ENCODE data around the gene TTBK1. TPM values are rescaled to one million over a fixed set of nuclear protein-coding genes. Genes with fewer than 3 reads are reported as not detected.

Gene TTBK1
- total RNA-seq, 4 donors from 2014 or later, result 0.13 TPM; not detected in 3

GRCh38 chr6:43282636-43283513 is 39.6 kb downstream of the TTBK1 start:
- TF ChIP-seq POLR2A (IDR thresholded peaks at IDR 0.05), result no peak
- TF ChIP-seq CTCF (IDR thresholded peaks at IDR 0.05), result no peak

GRCh38 chr6:43283514-43283901 is 40.2 kb downstream of the TTBK1 start:
- H3K27ac ChIP-seq, result no peak overlapping the region
- no peak for TF ChIP-seq CTCF (IDR thresholded peaks at IDR 0.05)
- TF ChIP-seq POLR2A (IDR thresholded peaks at IDR 0.05), result no peak
- H3K36me3 ChIP-seq, result no peaks in the 10 kb centered on the region
- no CpG with 5 or more reads among the region's 18 CpGs for WGBS, 2 donors
- peak overlapping the region in 2 of 4 donors; percentile 20 to 38 for H3K4me3 ChIP-seq
- intact Hi-C loops (cut with DNase I), result no loop called here
- H3K9me3 ChIP-seq, result no peaks in the 10 kb centered on the region
- DNase-seq, result no peak
- H3K4me1 ChIP-seq, result peaks cover 4 to 27% (median 13%) of the 10 kb centered on the region in 3 donors
- peaks cover 0 to 66% (median 0%) of the 10 kb centered on the region in 4 donors for H3K27me3 ChIP-seq

More at GRCh38 chr6:43282636-43283513, 39.6 kb downstream of the TTBK1 start:
- intact Hi-C loops (cut with DNase I), result no loop called here
- WGBS, 2 donors, result 72 to 77% methylated on average over 14 to 17 of the region's 32 CpGs
- Histone ChIP-seq H3K36me3 (no peaks in the 10 kb centered on the region), H3K27me3 (peaks cover 0 to 66% (median 0%) of the 10 kb centered on the region in 4 donors), H3K27ac (no peak overlapping the region), H3K9me3 (no peaks in the 10 kb centered on the region), H3K4me1 (peaks cover 4 to 33% (median 13%) of the 10 kb centered on the region in 3 donors), H3K4me3 (no peak overlapping the region)
- no peak for DNase-seq

DNA sequence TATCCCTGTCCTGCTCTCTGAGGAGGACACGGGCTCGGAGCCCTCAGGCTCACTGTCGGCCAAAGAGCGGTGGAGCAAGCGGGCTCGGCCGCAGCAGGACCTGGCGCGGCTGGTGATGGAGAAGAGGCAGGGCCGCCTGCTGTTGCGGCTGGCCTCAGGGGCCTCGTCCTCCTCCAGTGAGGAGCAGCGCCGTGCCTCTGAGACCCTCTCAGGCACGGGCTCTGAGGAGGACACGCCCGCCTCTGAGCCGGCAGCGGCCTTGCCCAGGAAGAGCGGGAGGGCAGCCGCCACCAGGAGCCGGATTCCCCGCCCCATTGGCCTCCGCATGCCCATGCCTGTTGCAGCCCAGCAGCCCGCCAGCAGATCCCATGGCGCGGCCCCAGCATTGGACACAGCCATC is 40.6 kb downstream of the TTBK1 start:
- intact Hi-C loops (cut with DNase I), result no loop called here
- Histone ChIP-seq H3K4me3 (peak overlapping the region in 2 of 4 donors; percentile 20 to 38), H3K27ac (no peak overlapping the region), H3K9me3 (no peaks in the 10 kb centered on the region), H3K36me3 (no peaks in the 10 kb centered on the region), H3K27me3 (peaks cover 0 to 66% (median 0%) of the 10 kb centered on the region in 4 donors), H3K4me1 (peaks cover 4 to 24% (median 13%) of the 10 kb centered on the region in 3 donors)
- no peak for DNase-seq
- TF ChIP-seq POLR2A (IDR thresholded peaks at IDR 0.05), result no peak
- TF ChIP-seq CTCF (IDR thresholded peaks at IDR 0.05), result no peak
- WGBS, 2 donors, result 39% methylated on average over 15 of the region's 27 CpGs; no CpG with 5 or more reads in 1 of the 2 donors

- peaks cover 0 to 66% (median 0%) of the 10 kb centered on the region in 4 donors for H3K27me3 ChIP-seq
- H3K27ac ChIP-seq, result no peak overlapping the region
- H3K9me3 ChIP-seq, result no peaks in the 10 kb centered on the region
- no peak for DNase-seq
- peak overlapping the region; percentile 17 to 58 (median 38) for H3K4me3 ChIP-seq
- no peaks in the 10 kb centered on the region for H3K36me3 ChIP-seq
- 25 to 28% methylated on average over 9 to 13 of the region's 83 CpGs for WGBS, 2 donors
- intact Hi-C loops (cut with DNase I), result no loop called here
- peaks cover 4 to 24% (median 13%) of the 10 kb centered on the region in 3 donors for H3K4me1 ChIP-seq
- TF ChIP-seq POLR2A (IDR thresholded peaks at IDR 0.05), result no peak
- no peak for TF ChIP-seq CTCF (IDR thresholded peaks at IDR 0.05)
Observed at GRCh38 chr6:43284991-43285781, 41.9 kb downstream of the TTBK1 start.
